ENCODE data around the gene ZNF888. TPM values are rescaled to one million over a fixed set of nuclear protein-coding genes. Genes with fewer than 3 reads are reported as not detected.
A peak's percentile ranks its signal among the peaks of the same experiment; 100 is the strongest.

ZNF888 gene
- total RNA-seq (1 to 10 TPM; 4.3 to 7.7 (median 5.4) TPM), polyA plus RNA-seq (1 to 10 TPM; 2.0 to 2.6 (median 2.2) TPM)
- long read RNA-seq, donor 1: 0 reads
- long read RNA-seq, donor 2: 0 reads

- intact Hi-C loops (cut with DNase I; ENCODE audit: low total_unique reads): no loop called here
- Histone ChIP-seq H3K36me3 (peaks cover 0 to 20% (median 5%) of the 10 kb centered on the region in 6 donors), H3K27me3 (replicated peaks in 1 of 7) (no peaks in the 10 kb centered on the region), H3K27ac (peak within 1 kb of the TSS; percentile 79 to 91 (median 90)), H3K4me3 (peak within 1 kb of the TSS; percentile 59 to 87 (median 66)), H3K4me1 (peaks cover 7 to 35% (median 20%) of the 10 kb centered on the region in 6 donors), H3K9me3 (no peaks in the 10 kb centered on the region)
- peak; percentile 98 for DNase-seq
- WGBS, 5 donors: 2 to 4% (median 2%) methylated on average over 50 to 55 of the region's 55 CpGs
- TF ChIP-seq POLR2A (IDR thresholded peaks at IDR 0.05) (peak in 2 of 3 donors; percentile 25 to 31), POLR2AphosphoS5 (IDR thresholded peaks at IDR 0.05) (peak; percentile 87 to 91 (median 89)), CTCF (IDR thresholded peaks at IDR 0.05 in 8 of 11, conservative IDR thresholded peaks at IDR 0.05 in 3 of 11) (peak in 1 of 11 experiments; percentile 23)
Measured at GRCh38 chr19:52922841-52923777, at the start of gene ZNF888. TSS of gene ZNF888 (minus strand) at chr19:52923428. CDS start at chr19:52917873, 5,555 bp downstream.

- Histone ChIP-seq H3K4me3 (no peak overlapping the region), H3K9me3 (peaks cover 0 to 66% (median 37%) of the 10 kb centered on the region in 8 donors), H3K27ac (no peak overlapping the region), H3K4me1 (peaks cover 0 to 11% (median 6%) of the 10 kb centered on the region in 6 donors), H3K36me3 (peaks cover 0 to 35% (median 15%) of the 10 kb centered on the region in 6 donors), H3K27me3 (replicated peaks in 1 of 7) (no peaks in the 10 kb centered on the region)
- no peak for DNase-seq
- intact Hi-C loops (cut with DNase I; ENCODE audit: low total_unique reads): no loop called here
- TF ChIP-seq POLR2AphosphoS5 (IDR thresholded peaks at IDR 0.05): no peak
- TF ChIP-seq CTCF (IDR thresholded peaks at IDR 0.05 in 8 of 11, conservative IDR thresholded peaks at IDR 0.05 in 3 of 11): no peak
- no peak for TF ChIP-seq POLR2A (IDR thresholded peaks at IDR 0.05)
- WGBS, 5 donors: 87 to 94% (median 93%) methylated on average over 2 of the region's 2 CpGs
Measured at GRCh38 chr19:52967772-52968171, 44.5 kb upstream of the ZNF888 start.

- no peak for TF ChIP-seq POLR2AphosphoS5 (IDR thresholded peaks at IDR 0.05)
- H3K36me3 ChIP-seq: peaks cover 0 to 28% (median 13%) of the 10 kb centered on the region in 6 donors
- 1 to 6% (median 3%) methylated on average over 12 of the region's 12 CpGs for WGBS, 5 donors
- peak; percentile 79 for DNase-seq
- peak overlapping the region; percentile 64 to 93 (median 83) for H3K4me3 ChIP-seq
- intact Hi-C loops (cut with DNase I; ENCODE audit: low total_unique reads): no loop called here
- H3K27ac ChIP-seq: peak overlapping the region; percentile 65 to 89 (median 84)
- H3K27me3 ChIP-seq (replicated peaks in 1 of 7): no peaks in the 10 kb centered on the region
- peaks cover 0 to 57% (median 43%) of the 10 kb centered on the region in 8 donors for H3K9me3 ChIP-seq
- peaks cover 4 to 26% (median 22%) of the 10 kb centered on the region in 6 donors for H3K4me1 ChIP-seq
Measured at GRCh38 chr19:52963247-52963618, 40.0 kb upstream of the ZNF888 start.

GRCh38 chr19:52962394-52963246, 39.4 kb upstream of the ZNF888 start, which contains the start of gene ZNF816:
TSS of gene ZNF816 (minus strand) at chr19:52962881. CDS start at chr19:52956089, 6,792 bp downstream.
- DNase-seq: peak; percentile 100
- H3K4me1 ChIP-seq: peaks cover 4 to 26% (median 22%) of the 10 kb centered on the region in 6 donors
- intact Hi-C loops (cut with DNase I; ENCODE audit: low total_unique reads): no loop called here
- no peaks in the 10 kb centered on the region for H3K27me3 ChIP-seq (replicated peaks in 1 of 7)
- peak in 1 of 11 experiments; percentile 9 for TF ChIP-seq CTCF (IDR thresholded peaks at IDR 0.05 in 8 of 11, conservative IDR thresholded peaks at IDR 0.05 in 3 of 11)
- peak; percentile 90 to 92 (median 91) for TF ChIP-seq POLR2AphosphoS5 (IDR thresholded peaks at IDR 0.05)
- TF ChIP-seq POLR2A (IDR thresholded peaks at IDR 0.05): peak in 1 of 3 donors; percentile 13
- H3K36me3 ChIP-seq: peaks cover 0 to 35% (median 16%) of the 10 kb centered on the region in 6 donors
- WGBS, 5 donors: 0 to 1% (median 1%) methylated on average over 41 to 55 of the region's 55 CpGs
- H3K9me3 ChIP-seq: peaks cover 0 to 57% (median 43%) of the 10 kb centered on the region in 8 donors
- H3K4me3 ChIP-seq: peak within 1 kb of the TSS; percentile 64 to 93 (median 83)
- H3K27ac ChIP-seq: peak within 1 kb of the TSS; percentile 65 to 89 (median 84)
